Measurements from ENCODE around the gene SH3BP5. TPM values are rescaled to one million over a fixed set of nuclear protein-coding genes. Genes with fewer than 3 reads are reported as not detected.

The SH3BP5 gene
- total and polyA plus RNA-seq, 4 donors, result 50.3 to 76.6 (median 67.3) TPM

GRCh38 chr3:15347737-15348110 lies 15.3 kb upstream of the SH3BP5 start:
- WGBS, 2 donors, result 64 to 78% methylated on average over 3 of the region's 3 CpGs

GRCh38 chr3:15347063-15347736 lies 14.8 kb upstream of the SH3BP5 start:
- ATAC-seq (ENCODE audit: insufficient read depth, low FRiP score) (peak; percentile 23), DNase-seq (no peak)
- H3K27ac ChIP-seq (ENCODE audit: low read depth in 1 of 2, low read length in 1 of 2), result no peak overlapping the region
- H3K9me3 ChIP-seq (ENCODE audit: control insufficient read depth in 4 of 4, insufficient read depth in 3 of 4, low read length in 3 of 4), result peaks cover 0 to 10% (median 2%) of the 10 kb centered on the region in 4 donors
- H3K4me3 ChIP-seq, result no peak overlapping the region
- TF ChIP-seq CTCF (IDR thresholded peaks at IDR 0.05; ENCODE audit: control extremely low read depth, extremely low read depth), result no peak
- H3K36me3 ChIP-seq (ENCODE audit: control insufficient read depth in 4 of 4, insufficient read depth in 4 of 4, low read length in 4 of 4), result no peaks in the 10 kb centered on the region
- H3K27me3 ChIP-seq (ENCODE audit: control insufficient read depth in 3 of 3, insufficient read depth in 3 of 3, low read length in 2 of 3), result no peaks in the 10 kb centered on the region
- 80 to 86% methylated on average over 7 of the region's 7 CpGs for WGBS, 2 donors
- H3K4me1 ChIP-seq (ENCODE audit: control insufficient read depth in 5 of 5, insufficient read depth in 5 of 5, low read length in 5 of 5), result peaks cover 0 to 1% (median 0%) of the 10 kb centered on the region in 5 donors
- no peak overlapping the region for H3K9ac ChIP-seq (ENCODE audit: insufficient read depth in 1 of 2, low read length in 2 of 2)

More at GRCh38 chr3:15347737-15348110, 15.3 kb upstream of the SH3BP5 start:
- no peak for DNase-seq
- Histone ChIP-seq H3K9me3 (ENCODE audit: control insufficient read depth in 4 of 4, insufficient read depth in 3 of 4, low read length in 3 of 4) (peaks cover 0 to 10% (median 2%) of the 10 kb centered on the region in 4 donors), H3K27me3 (ENCODE audit: control insufficient read depth in 3 of 3, insufficient read depth in 3 of 3, low read length in 2 of 3) (no peaks in the 10 kb centered on the region), H3K9ac (ENCODE audit: insufficient read depth in 1 of 2, low read length in 2 of 2) (no peak overlapping the region), H3K27ac (ENCODE audit: low read depth in 1 of 2, low read length in 1 of 2) (no peak overlapping the region), H3K4me3 (no peak overlapping the region), H3K4me1 (ENCODE audit: control insufficient read depth in 5 of 5, insufficient read depth in 5 of 5, low read length in 5 of 5) (peaks cover 0 to 1% (median 0%) of the 10 kb centered on the region in 5 donors), H3K36me3 (ENCODE audit: control insufficient read depth in 4 of 4, insufficient read depth in 4 of 4, low read length in 4 of 4) (no peaks in the 10 kb centered on the region)
- TF ChIP-seq CTCF (IDR thresholded peaks at IDR 0.05; ENCODE audit: control extremely low read depth, extremely low read depth), result no peak
- ATAC-seq (ENCODE audit: insufficient read depth, low FRiP score), result peak; percentile 32

GRCh38 chr3:15346516-15346915 lies 14.1 kb upstream of the SH3BP5 start:
- Histone ChIP-seq H3K9me3 (ENCODE audit: control insufficient read depth in 4 of 4, insufficient read depth in 3 of 4, low read length in 3 of 4) (peaks cover 0 to 5% (median 2%) of the 10 kb centered on the region in 4 donors), H3K4me1 (ENCODE audit: control insufficient read depth in 5 of 5, insufficient read depth in 5 of 5, low read length in 5 of 5) (peaks cover 0 to 1% (median 0%) of the 10 kb centered on the region in 5 donors), H3K27me3 (ENCODE audit: control insufficient read depth in 3 of 3, insufficient read depth in 3 of 3, low read length in 2 of 3) (no peaks in the 10 kb centered on the region), H3K27ac (ENCODE audit: low read depth in 1 of 2, low read length in 1 of 2) (no peak overlapping the region), H3K9ac (ENCODE audit: insufficient read depth in 1 of 2, low read length in 2 of 2) (no peak overlapping the region), H3K4me3 (no peak overlapping the region), H3K36me3 (ENCODE audit: control insufficient read depth in 4 of 4, insufficient read depth in 4 of 4, low read length in 4 of 4) (no peaks in the 10 kb centered on the region)
- TF ChIP-seq CTCF (IDR thresholded peaks at IDR 0.05; ENCODE audit: control extremely low read depth, extremely low read depth), result no peak
- ATAC-seq (ENCODE audit: insufficient read depth, low FRiP score), result no peak
- 90 to 94% methylated on average over 2 of the region's 2 CpGs for WGBS, 2 donors
- DNase-seq, result no peak
